ENCODE results near the gene PPFIA3. TPM values are rescaled to one million over a fixed set of nuclear protein-coding genes. Genes with fewer than 3 reads are reported as not detected.

PPFIA3 gene
- total and polyA plus RNA-seq, 5 donors from 2014 or later, result 0.11 to 2.6 (median 0.17) TPM; not detected in 1

GRCh38 chr19:49149652-49150105 lies 30.3 kb downstream of the PPFIA3 start:
- H3K36me3 Mint-ChIP-seq, result peaks cover 3% of the 10 kb centered on the region

GRCh38 chr19:49150106-49150943 lies 31.0 kb downstream of the PPFIA3 start:
- peaks cover 41% of the 10 kb centered on the region for H3K4me1 ChIP-seq (ENCODE audit: control insufficient read depth, insufficient read depth, low read length, poor library complexity, severe bottlenecking)
- peak overlapping the region; percentile 48 for H3K4me3 ChIP-seq (ENCODE audit: low read depth, low read length)
- DNase-seq (peak in 2 of 3 donors; percentile 35 to 44), ATAC-seq (ENCODE audit: low read depth in 2 of 2) (no peak)
- Mint-ChIP-seq H3K9me3 (peaks cover 0 to 9% (median 5%) of the 10 kb centered on the region in 7 donors), H3K4me1 (peaks cover 0 to 53% (median 24%) of the 10 kb centered on the region in 4 donors), H3K27ac (no peak overlapping the region), H3K36me3 (peaks cover 3% of the 10 kb centered on the region), H3K27me3 (peaks cover 91% of the 10 kb centered on the region), H3K4me3 (peak overlapping the region; percentile 48 to 82 (median 77))
- H3K27me3 ChIP-seq (ENCODE audit: control insufficient read depth, insufficient read depth, low read length), result peaks cover 20% of the 10 kb centered on the region
- H3K36me3 ChIP-seq (ENCODE audit: control insufficient read depth, insufficient read depth, low read length), result no peaks in the 10 kb centered on the region
- no peak overlapping the region for H3K27ac ChIP-seq (ENCODE audit: insufficient read depth, low read length, poor library complexity, severe bottlenecking)
- H3K9me3 ChIP-seq (ENCODE audit: control insufficient read depth in 2 of 2, low read length in 2 of 2), result peaks cover 0 to 12% of the 10 kb centered on the region in 2 experiments

More at GRCh38 chr19:49149652-49150105, 30.3 kb downstream of the PPFIA3 start:
- peaks cover 0 to 7% (median 5%) of the 10 kb centered on the region in 7 donors for H3K9me3 Mint-ChIP-seq
- peak overlapping the region; percentile 32 for H3K4me3 ChIP-seq (ENCODE audit: low read depth, low read length)
- peaks cover 0 to 12% of the 10 kb centered on the region in 2 experiments for H3K9me3 ChIP-seq (ENCODE audit: control insufficient read depth in 2 of 2, low read length in 2 of 2)
- DNase-seq, result no peak
- peaks cover 20% of the 10 kb centered on the region for H3K27me3 ChIP-seq (ENCODE audit: control insufficient read depth, insufficient read depth, low read length)
- ATAC-seq (ENCODE audit: low read depth in 2 of 2), result no peak
- peaks cover 92% of the 10 kb centered on the region for H3K27me3 Mint-ChIP-seq
- H3K27ac ChIP-seq (ENCODE audit: insufficient read depth, low read length, poor library complexity, severe bottlenecking), result no peak overlapping the region
- H3K4me1 Mint-ChIP-seq, result peaks cover 0 to 53% (median 25%) of the 10 kb centered on the region in 4 donors
- H3K36me3 ChIP-seq (ENCODE audit: control insufficient read depth, insufficient read depth, low read length), result no peaks in the 10 kb centered on the region
- H3K27ac Mint-ChIP-seq, result no peak overlapping the region
- H3K4me1 ChIP-seq (ENCODE audit: control insufficient read depth, insufficient read depth, low read length, poor library complexity, severe bottlenecking), result peaks cover 41% of the 10 kb centered on the region
- peak overlapping the region; percentile 48 to 82 (median 77) for H3K4me3 Mint-ChIP-seq

GRCh38 chr19:49150944-49151243 lies 31.6 kb downstream of the PPFIA3 start:
- Histone ChIP-seq H3K9me3 (ENCODE audit: control insufficient read depth in 2 of 2, low read length in 2 of 2) (peaks cover 0 to 12% of the 10 kb centered on the region in 2 experiments), H3K27ac (ENCODE audit: insufficient read depth, low read length, poor library complexity, severe bottlenecking) (no peak overlapping the region), H3K36me3 (ENCODE audit: control insufficient read depth, insufficient read depth, low read length) (no peaks in the 10 kb centered on the region), H3K4me1 (ENCODE audit: control insufficient read depth, insufficient read depth, low read length, poor library complexity, severe bottlenecking) (peaks cover 35% of the 10 kb centered on the region), H3K4me3 (ENCODE audit: low read depth, low read length) (no peak overlapping the region), H3K27me3 (ENCODE audit: control insufficient read depth, insufficient read depth, low read length) (peaks cover 20% of the 10 kb centered on the region)
- Mint-ChIP-seq H3K4me3 (peak overlapping the region; percentile 52 to 79 (median 66)), H3K27me3 (peaks cover 88% of the 10 kb centered on the region), H3K4me1 (peaks cover 0 to 49% (median 19%) of the 10 kb centered on the region in 4 donors), H3K27ac (no peak overlapping the region), H3K9me3 (peaks cover 0 to 9% (median 5%) of the 10 kb centered on the region in 7 donors), H3K36me3 (no peaks in the 10 kb centered on the region)
- DNase-seq (no peak), ATAC-seq (ENCODE audit: low read depth in 2 of 2) (no peak)

- DNase-seq, result peak in 1 of 3 donors; percentile 32
- H3K9me3 Mint-ChIP-seq, result peaks cover 0 to 9% (median 5%) of the 10 kb centered on the region in 7 donors
- peak overlapping the region; percentile 56 to 79 (median 66) for H3K4me3 Mint-ChIP-seq
- no peak for ATAC-seq (ENCODE audit: low read depth in 2 of 2)
- peaks cover 0 to 43% (median 19%) of the 10 kb centered on the region in 4 donors for H3K4me1 Mint-ChIP-seq
- H3K27me3 Mint-ChIP-seq, result peaks cover 86% of the 10 kb centered on the region
- H3K9me3 ChIP-seq (ENCODE audit: control insufficient read depth in 2 of 2, low read length in 2 of 2), result peaks cover 0 to 12% of the 10 kb centered on the region in 2 experiments
- H3K4me1 ChIP-seq (ENCODE audit: control insufficient read depth, insufficient read depth, low read length, poor library complexity, severe bottlenecking), result peaks cover 31% of the 10 kb centered on the region
- H3K36me3 ChIP-seq (ENCODE audit: control insufficient read depth, insufficient read depth, low read length), result no peaks in the 10 kb centered on the region
- H3K36me3 Mint-ChIP-seq, result no peaks in the 10 kb centered on the region
- peak overlapping the region; percentile 1 for H3K4me3 ChIP-seq (ENCODE audit: low read depth, low read length)
- H3K27ac ChIP-seq (ENCODE audit: insufficient read depth, low read length, poor library complexity, severe bottlenecking), result no peak overlapping the region
- no peak overlapping the region for H3K27ac Mint-ChIP-seq
- peaks cover 20% of the 10 kb centered on the region for H3K27me3 ChIP-seq (ENCODE audit: control insufficient read depth, insufficient read depth, low read length)
Measured at GRCh38 chr19:49151267-49152118, 32.1 kb downstream of the PPFIA3 start.

- Mint-ChIP-seq H3K27ac (no peak overlapping the region), H3K4me3 (peak overlapping the region in 1 of 4 donors; percentile 79), H3K4me1 (peaks cover 0 to 43% (median 19%) of the 10 kb centered on the region in 4 donors), H3K9me3 (peaks cover 0 to 9% (median 5%) of the 10 kb centered on the region in 7 donors), H3K27me3 (peaks cover 79% of the 10 kb centered on the region), H3K36me3 (no peaks in the 10 kb centered on the region)
- Histone ChIP-seq H3K27ac (ENCODE audit: insufficient read depth, low read length, poor library complexity, severe bottlenecking) (no peak overlapping the region), H3K36me3 (ENCODE audit: control insufficient read depth, insufficient read depth, low read length) (no peaks in the 10 kb centered on the region), H3K27me3 (ENCODE audit: control insufficient read depth, insufficient read depth, low read length) (peaks cover 17% of the 10 kb centered on the region), H3K4me3 (ENCODE audit: low read depth, low read length) (no peak overlapping the region), H3K4me1 (ENCODE audit: control insufficient read depth, insufficient read depth, low read length, poor library complexity, severe bottlenecking) (peaks cover 31% of the 10 kb centered on the region), H3K9me3 (ENCODE audit: control insufficient read depth in 2 of 2, low read length in 2 of 2) (peaks cover 0 to 12% of the 10 kb centered on the region in 2 experiments)
- ATAC-seq (ENCODE audit: low read depth in 2 of 2) (no peak), DNase-seq (no peak)
Measured at GRCh38 chr19:49152119-49152550, 32.8 kb downstream of the PPFIA3 start.

GRCh38 chr19:49153167-49153809 lies 33.9 kb downstream of the PPFIA3 start:
- no peak for DNase-seq
- Histone ChIP-seq H3K9me3 (ENCODE audit: control insufficient read depth in 2 of 2, low read length in 2 of 2) (peaks cover 0 to 12% of the 10 kb centered on the region in 2 experiments), H3K4me3 (ENCODE audit: low read depth, low read length) (no peak overlapping the region), H3K4me1 (ENCODE audit: control insufficient read depth, insufficient read depth, low read length, poor library complexity, severe bottlenecking) (peaks cover 36% of the 10 kb centered on the region), H3K36me3 (ENCODE audit: control insufficient read depth, insufficient read depth, low read length) (no peaks in the 10 kb centered on the region), H3K27me3 (ENCODE audit: control insufficient read depth, insufficient read depth, low read length) (peaks cover 15% of the 10 kb centered on the region), H3K27ac (ENCODE audit: insufficient read depth, low read length, poor library complexity, severe bottlenecking) (no peak overlapping the region)
- Mint-ChIP-seq H3K27me3 (peaks cover 71% of the 10 kb centered on the region), H3K27ac (no peak overlapping the region), H3K9me3 (peaks cover 0 to 11% (median 5%) of the 10 kb centered on the region in 7 donors), H3K4me1 (peaks cover 0 to 44% (median 19%) of the 10 kb centered on the region in 4 donors), H3K36me3 (no peaks in the 10 kb centered on the region), H3K4me3 (peak overlapping the region in 1 of 4 donors; percentile 32)
- ATAC-seq (ENCODE audit: low read depth in 2 of 2), result no peak

- no peak for ATAC-seq (ENCODE audit: low read depth in 2 of 2)
- Histone ChIP-seq H3K4me1 (ENCODE audit: control insufficient read depth, insufficient read depth, low read length, poor library complexity, severe bottlenecking) (peaks cover 33% of the 10 kb centered on the region), H3K36me3 (ENCODE audit: control insufficient read depth, insufficient read depth, low read length) (no peaks in the 10 kb centered on the region), H3K27ac (ENCODE audit: insufficient read depth, low read length, poor library complexity, severe bottlenecking) (no peak overlapping the region), H3K27me3 (ENCODE audit: control insufficient read depth, insufficient read depth, low read length) (peaks cover 15% of the 10 kb centered on the region), H3K9me3 (ENCODE audit: control insufficient read depth in 2 of 2, low read length in 2 of 2) (peaks cover 0 to 11% of the 10 kb centered on the region in 2 experiments), H3K4me3 (ENCODE audit: low read depth, low read length) (no peak overlapping the region)
- peaks cover 71% of the 10 kb centered on the region for H3K27me3 Mint-ChIP-seq
- H3K4me1 Mint-ChIP-seq, result peaks cover 0 to 39% (median 16%) of the 10 kb centered on the region in 4 donors
- peaks cover 0 to 13% (median 5%) of the 10 kb centered on the region in 7 donors for H3K9me3 Mint-ChIP-seq
- no peak for DNase-seq
- peak overlapping the region in 1 of 4 donors; percentile 72 for H3K4me3 Mint-ChIP-seq
- no peaks in the 10 kb centered on the region for H3K36me3 Mint-ChIP-seq
- H3K27ac Mint-ChIP-seq, result peak overlapping the region in 1 of 3 donors; percentile 15
Measured at GRCh38 chr19:49154279-49154678, 34.9 kb downstream of the PPFIA3 start.
